Mucosa of descending colon (tissue), 3 donors: ENCODE results near the gene CD99. TPM values are rescaled to one million over a fixed set of nuclear protein-coding genes. Genes with fewer than 3 reads are reported as not detected.

Experiments
- ATAC-seq: fragments of 200-7000 bp; cut with Tn5 transposase; one replicate; pipeline ENCODE4 v1.9.1; 2020; ENCODE audit warnings: mild to moderate bottlenecking, moderate library complexity
- DNase-seq, 3 donors: peaks; one replicate each; pipeline ENCODE4 v3.0.0-alpha.2; 2020
- H3K36me3 ChIP-seq: fragments of 200-600 bp; one replicate; pipeline ENCODE4 v1.8.0; 2021; ENCODE audit warnings: low read depth, mild to moderate bottlenecking
- H3K4me1 ChIP-seq: fragments of 200-600 bp; one replicate; pipeline ENCODE4 v1.8.0; 2021; ENCODE audit warnings: low read depth, mild to moderate bottlenecking
- H3K4me3 ChIP-seq: fragments of 200-600 bp; one replicate; pipeline ENCODE4 v1.8.0; 2021; ENCODE audit warnings: mild to moderate bottlenecking
- H3K9me3 ChIP-seq: fragments of 200-600 bp; one replicate; pipeline ENCODE4 v1.8.0; 2021; ENCODE audit warnings: mild to moderate bottlenecking
- CTCF ChIP-seq: fragments of 200-600 bp; IDR thresholded peaks from one replicate; pipeline ENCODE4 v1.8.0; 2022; ENCODE audit warnings: antibody characterized with exemption, mild to moderate bottlenecking
- intact Hi-C, 2 donors: fragments of 100-400 bp; cut with DNase I in 1 of 2; cut with micrococcal nuclease in 1 of 2; formaldehyde crosslinking; loops; one replicate each; pipeline versions ENCODE4 v1.11.0 to v1.11.1; 2022; cut with DNase I, micrococcal nuclease
- total RNA-seq, 3 donors: library from RNA; stranded (reverse); fragmentation: NEBNext Ultra II Directional in 2 of 3; extraction: Animal tissue kit (Norgen Biotek cat#: 25700) in 2 of 3; gene quantifications; one replicate each; pipeline versions ENCODE4 v1.2.1 to v1.2.4, GENCODE V29; 2021 to 2023
- donor health status: DM: no; HTN: no; CAD: no; lungs with moderate emphysema.
- donor health status: DM: no; HTN: no; CAD: no.
- donor health status: DM: no; HTN: yes; CAD: no.

The CD99 gene
- total RNA-seq, 3 donors from 2014 or later = 147 to 326 (median 171) TPM

GRCh38 chrX:2714551-2714950, 23.5 kb downstream of the CD99 start:
- H3K4me1 ChIP-seq = peaks cover 10% of the 10 kb centered on the region
- intact Hi-C loops = no loop called here
- no peaks in the 10 kb centered on the region for H3K9me3 ChIP-seq
- peaks cover 7% of the 10 kb centered on the region for H3K36me3 ChIP-seq
- ATAC-seq (no peak), DNase-seq (no peak)
- TF ChIP-seq CTCF = no peak
- no peak overlapping the region for H3K4me3 ChIP-seq

- TF ChIP-seq CTCF = no peak
- H3K4me3 ChIP-seq = no peak overlapping the region
- H3K36me3 ChIP-seq = peaks cover 7% of the 10 kb centered on the region
- intact Hi-C loops = no loop called here
- no peak for ATAC-seq
- no peaks in the 10 kb centered on the region for H3K9me3 ChIP-seq
- DNase-seq = no peak
- peaks cover 5% of the 10 kb centered on the region for H3K4me1 ChIP-seq
Measured at GRCh38 chrX:2715066-2715600, 24.0 kb downstream of the CD99 start.

DNA sequence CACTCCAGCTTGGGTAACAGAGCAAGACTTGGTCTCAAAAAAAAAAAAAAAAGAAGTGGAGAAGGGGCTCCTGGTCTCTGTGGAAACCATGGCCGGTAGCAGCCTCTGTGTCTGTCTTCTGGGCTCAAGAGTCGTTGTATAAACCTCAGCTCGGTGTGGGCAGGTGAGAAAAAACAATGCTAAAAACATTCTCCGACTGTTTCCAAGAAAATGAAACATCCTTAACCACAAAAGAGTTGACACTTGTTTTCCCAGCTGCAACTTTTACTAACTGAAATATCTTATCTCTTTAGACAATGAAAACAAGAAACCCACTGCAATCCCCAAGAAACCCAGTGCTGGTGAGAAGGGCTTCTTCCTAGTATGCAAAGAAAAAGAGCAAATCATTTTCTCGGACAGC, 26.2 kb downstream of the CD99 start:
- ATAC-seq (no peak), DNase-seq (no peak)
- intact Hi-C loops = no loop called here
- H3K4me3 ChIP-seq = no peak overlapping the region
- peaks cover 5% of the 10 kb centered on the region for H3K36me3 ChIP-seq
- no peaks in the 10 kb centered on the region for H3K4me1 ChIP-seq
- no peak for TF ChIP-seq CTCF
- H3K9me3 ChIP-seq = no peaks in the 10 kb centered on the region

DNA sequence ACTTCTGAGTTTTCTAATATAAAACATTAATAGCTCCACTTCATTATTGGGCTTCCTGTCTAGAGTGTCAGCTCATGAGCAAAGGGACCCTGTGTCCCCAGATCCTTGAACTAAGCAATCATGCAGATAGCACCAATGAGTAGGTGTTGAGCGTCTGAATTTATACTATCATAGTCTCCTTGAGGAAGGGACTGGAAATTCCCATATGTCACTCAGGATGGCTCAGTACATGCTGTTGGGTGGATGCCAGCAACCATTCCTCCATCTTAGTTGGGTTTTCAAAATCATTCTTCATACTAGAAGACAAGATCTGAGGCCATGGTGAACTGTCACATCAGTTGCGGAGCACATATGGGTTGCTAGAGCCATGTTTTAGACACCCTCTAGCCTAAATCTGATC, 27.7 kb downstream of the CD99 start:
- DNase-seq (no peak), ATAC-seq (no peak)
- intact Hi-C loops = no loop called here
- Histone ChIP-seq H3K4me1 (no peaks in the 10 kb centered on the region), H3K9me3 (no peaks in the 10 kb centered on the region), H3K36me3 (peaks cover 4% of the 10 kb centered on the region), H3K4me3 (no peak overlapping the region)
- no peak for TF ChIP-seq CTCF

DNA sequence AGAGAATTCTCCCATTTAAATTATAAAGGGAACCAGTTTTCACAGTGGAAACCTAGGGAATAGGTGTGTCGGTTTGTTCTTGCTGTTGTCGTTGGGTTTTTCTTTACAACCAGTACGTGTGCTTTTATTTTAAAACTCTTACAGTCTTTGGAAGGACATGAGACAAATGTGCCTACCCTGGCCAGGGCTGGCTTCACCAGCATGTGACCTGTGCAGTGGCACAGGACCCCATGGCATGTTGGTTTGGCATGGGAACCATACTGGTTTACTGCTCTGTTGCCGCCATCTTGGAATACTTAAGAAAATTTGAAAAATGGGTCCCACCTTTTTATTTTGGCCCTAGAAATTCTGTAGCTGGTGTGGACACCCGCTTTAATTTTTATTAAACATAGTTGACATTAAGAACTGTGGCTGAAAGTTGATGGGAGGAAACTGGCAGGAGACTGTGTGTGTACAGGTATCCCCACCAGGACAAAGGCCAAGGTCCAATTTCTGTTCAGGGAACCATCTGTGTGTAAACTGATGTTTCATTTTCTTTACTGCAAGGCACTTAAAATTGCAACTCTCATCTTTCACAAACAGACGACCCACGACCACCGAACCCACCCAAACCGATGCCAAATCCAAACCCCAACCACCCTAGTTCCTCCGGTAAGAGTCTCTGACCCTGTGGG, 28.8 kb downstream of the CD99 start:
- H3K4me3 ChIP-seq = no peak overlapping the region
- DNase-seq (no peak), ATAC-seq (no peak)
- H3K4me1 ChIP-seq = no peaks in the 10 kb centered on the region
- intact Hi-C loops = no loop called here
- no peak for TF ChIP-seq CTCF
- no peaks in the 10 kb centered on the region for H3K9me3 ChIP-seq
- peaks cover 4% of the 10 kb centered on the region for H3K36me3 ChIP-seq
